Gastrocnemius medialis (tissue), 4 donors: ENCODE measurements around the gene MRNIP.

Experiments
- CTCF ChIP-seq, 5 experiments: fragments of 450-650 bp in 3 of 5; fragments of 200-600 bp in 2 of 5; sonication (generic) in 2 of 5; IDR thresholded peaks in 4 of 5; conservative IDR thresholded peaks in 1 of 5; 1 replicate in 4 of 5; 2 replicates in 1 of 5; pipeline ENCODE4 v1.5.1; 2016 to 2019; ENCODE audit warnings: antibody characterized with exemption in 5 of 5, mild to moderate bottlenecking in 3 of 5, moderate library complexity in 3 of 5
- POLR2A ChIP-seq, 2 donors: fragments of 450-650 bp; IDR thresholded peaks; one replicate each; pipeline ENCODE4 v1.6.1; 2017; ENCODE audit warnings: antibody characterized with exemption in 2 of 2, mild to moderate bottlenecking in 2 of 2, moderate library complexity in 2 of 2

- TF ChIP-seq CTCF (IDR thresholded peaks at IDR 0.05 in 4 of 5, conservative IDR thresholded peaks at IDR 0.05 in 1 of 5) (no peak), POLR2A (IDR thresholded peaks at IDR 0.05) (no peak)
Measured at GRCh38 chr5:179833056-179833708, 25.4 kb downstream of the MRNIP start.
